ENCODE measurements around the gene TMEM187. TPM values are rescaled to one million over a fixed set of nuclear protein-coding genes. Genes with fewer than 3 reads are reported as not detected.
A peak's percentile ranks its signal among the peaks of the same experiment; 100 is the strongest.

The TMEM187 gene, protein sequence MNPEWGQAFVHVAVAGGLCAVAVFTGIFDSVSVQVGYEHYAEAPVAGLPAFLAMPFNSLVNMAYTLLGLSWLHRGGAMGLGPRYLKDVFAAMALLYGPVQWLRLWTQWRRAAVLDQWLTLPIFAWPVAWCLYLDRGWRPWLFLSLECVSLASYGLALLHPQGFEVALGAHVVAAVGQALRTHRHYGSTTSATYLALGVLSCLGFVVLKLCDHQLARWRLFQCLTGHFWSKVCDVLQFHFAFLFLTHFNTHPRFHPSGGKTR
- 3.4 TPM for polyA plus RNA-seq (2013, experiment 1 of 2; ENCODE audit: insufficient read length)
- 5.2 TPM for polyA plus RNA-seq (2013, experiment 2 of 2; ENCODE audit: insufficient read length)

GRCh38 chrX:153972368-153973126 lies at the start of gene TMEM187:
TSS of gene TMEM187 (plus strand) at chrX:153972754. CDS start at chrX:153982063, 9,309 bp downstream.
- peak; percentile 90 for DNase-seq

DNA sequence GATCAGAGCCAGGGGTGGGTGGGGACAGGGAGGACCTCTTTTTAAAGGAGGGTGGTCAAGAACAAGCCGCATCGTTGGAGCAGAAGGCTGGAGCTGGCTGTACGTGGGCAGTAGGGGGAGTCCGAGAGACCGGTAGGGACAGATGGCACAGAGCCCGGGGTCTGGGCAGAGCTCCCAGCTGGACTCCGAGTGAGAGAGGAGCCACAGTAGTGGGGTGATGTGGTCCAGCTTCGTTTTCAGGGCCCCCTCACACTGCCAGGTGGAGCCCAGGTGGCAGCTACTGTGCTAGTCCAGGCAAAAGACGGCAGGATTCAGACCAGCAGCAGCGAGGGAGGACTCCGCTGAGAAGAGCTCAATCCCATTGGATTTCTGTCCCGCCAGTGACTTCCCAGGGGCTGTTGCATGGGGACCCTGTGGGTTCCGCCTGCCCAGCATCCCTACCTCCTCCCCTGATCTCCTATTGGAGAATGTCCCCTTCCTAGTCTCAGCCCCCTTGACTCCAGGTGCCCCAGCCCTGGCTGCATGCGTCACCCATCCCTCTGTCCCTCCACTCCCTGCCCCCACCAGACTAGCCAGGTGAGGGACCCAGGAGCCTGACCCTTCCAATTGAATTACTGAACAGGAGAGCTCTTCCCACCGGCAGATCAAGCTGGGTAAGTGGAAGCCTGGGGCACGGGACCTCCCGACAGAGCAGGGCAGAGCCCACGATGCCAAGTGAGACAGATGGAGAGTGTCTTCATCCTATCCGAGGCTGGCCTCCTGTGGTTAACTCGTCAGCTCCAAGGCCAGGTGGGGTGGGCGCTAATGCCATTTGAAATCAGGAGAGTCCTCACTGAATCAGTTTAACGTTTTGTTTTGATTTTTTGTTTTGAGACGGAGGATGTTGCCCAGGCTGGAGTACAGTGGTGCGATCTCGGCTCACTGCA lies 49.4 kb upstream of the TMEM187 start:
- peak; percentile 35 for DNase-seq

- DNase-seq, result peak; percentile 49
These were observed 48.2 kb upstream of the TMEM187 start for GRCh38 chrX:153924149-153924861.

GRCh38 chrX:153925387-153925738 lies 47.2 kb upstream of the TMEM187 start:
- DNase-seq, result no peak

GRCh38 chrX:153925739-153926551 lies 46.6 kb upstream of the TMEM187 start, which contains the start of gene ARHGAP4:
TSS of gene ARHGAP4 (minus strand) at chrX:153926264. CDS start at chrX:153926202, 62 bp downstream.
- no peak for DNase-seq

DNA sequence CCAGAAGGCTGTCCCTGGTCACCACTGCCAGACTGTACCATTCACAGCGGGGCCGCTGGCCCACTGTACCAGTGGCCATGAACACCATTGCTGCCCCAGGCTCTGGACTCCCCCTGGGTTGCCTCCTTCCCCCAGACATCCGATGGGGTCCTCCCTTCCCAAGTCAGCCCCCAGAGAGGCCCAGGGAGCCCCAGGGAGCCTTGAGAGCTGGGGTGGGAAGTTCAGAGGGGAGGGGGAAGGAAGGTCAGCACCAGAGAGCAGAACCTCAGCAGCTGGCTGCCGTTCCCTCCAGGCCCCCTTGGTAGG lies 46.0 kb upstream of the TMEM187 start:
- DNase-seq, result no peak

DNA sequence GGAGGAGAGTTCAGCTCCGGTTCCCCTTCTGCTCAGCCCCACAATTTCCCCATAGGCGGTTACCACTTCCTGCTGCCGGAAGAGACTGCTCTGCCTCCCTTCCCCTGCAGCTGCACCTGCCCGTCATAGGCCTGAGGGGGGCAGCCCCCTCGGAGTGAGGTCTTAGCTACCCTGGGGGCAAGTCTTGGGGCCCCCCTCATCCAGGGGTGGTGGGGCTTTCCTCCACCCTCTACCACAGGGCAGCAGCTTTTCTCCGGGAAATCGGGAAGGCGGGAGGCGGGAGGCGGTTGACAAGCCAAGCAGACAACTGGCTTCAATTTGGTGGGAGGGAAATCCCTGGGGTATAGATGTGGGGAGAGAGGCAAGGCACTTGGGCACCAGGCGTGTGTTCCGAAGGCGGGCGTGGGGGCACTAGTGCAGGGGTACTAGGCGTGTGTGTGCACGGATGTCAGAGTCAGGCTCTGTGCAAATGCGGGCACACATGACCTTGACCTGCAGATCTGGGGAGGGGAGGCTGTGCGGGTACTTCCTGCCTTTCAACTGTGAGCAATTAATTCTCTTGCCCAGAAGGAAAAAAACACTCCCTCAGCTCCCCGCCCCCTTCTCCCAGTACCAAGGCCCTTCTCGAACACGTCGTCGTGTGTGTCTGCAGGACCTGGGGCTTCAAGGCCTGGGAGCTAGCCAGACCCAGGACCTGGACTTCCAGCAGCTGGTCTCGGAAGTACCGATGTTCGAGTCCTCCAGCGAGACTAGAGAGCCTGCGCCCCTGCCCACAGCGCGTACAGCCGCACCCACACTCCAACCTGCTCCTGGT lies 45.5 kb upstream of the TMEM187 start:
- peak; percentile 37 for DNase-seq

DNA sequence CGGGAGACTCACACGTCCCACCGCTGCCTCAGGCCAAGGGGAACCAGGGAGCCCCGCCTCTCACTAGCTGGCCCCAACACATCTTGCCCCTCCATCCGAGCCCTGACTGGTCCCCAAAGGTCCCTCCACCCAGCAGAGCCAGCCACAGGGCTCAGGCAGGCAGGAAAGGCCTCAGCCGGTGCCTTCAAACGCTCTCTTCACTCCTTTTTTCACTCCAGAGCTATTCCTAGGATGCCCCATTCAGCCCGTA lies 45.0 kb upstream of the TMEM187 start:
- DNase-seq, result no peak

DNA sequence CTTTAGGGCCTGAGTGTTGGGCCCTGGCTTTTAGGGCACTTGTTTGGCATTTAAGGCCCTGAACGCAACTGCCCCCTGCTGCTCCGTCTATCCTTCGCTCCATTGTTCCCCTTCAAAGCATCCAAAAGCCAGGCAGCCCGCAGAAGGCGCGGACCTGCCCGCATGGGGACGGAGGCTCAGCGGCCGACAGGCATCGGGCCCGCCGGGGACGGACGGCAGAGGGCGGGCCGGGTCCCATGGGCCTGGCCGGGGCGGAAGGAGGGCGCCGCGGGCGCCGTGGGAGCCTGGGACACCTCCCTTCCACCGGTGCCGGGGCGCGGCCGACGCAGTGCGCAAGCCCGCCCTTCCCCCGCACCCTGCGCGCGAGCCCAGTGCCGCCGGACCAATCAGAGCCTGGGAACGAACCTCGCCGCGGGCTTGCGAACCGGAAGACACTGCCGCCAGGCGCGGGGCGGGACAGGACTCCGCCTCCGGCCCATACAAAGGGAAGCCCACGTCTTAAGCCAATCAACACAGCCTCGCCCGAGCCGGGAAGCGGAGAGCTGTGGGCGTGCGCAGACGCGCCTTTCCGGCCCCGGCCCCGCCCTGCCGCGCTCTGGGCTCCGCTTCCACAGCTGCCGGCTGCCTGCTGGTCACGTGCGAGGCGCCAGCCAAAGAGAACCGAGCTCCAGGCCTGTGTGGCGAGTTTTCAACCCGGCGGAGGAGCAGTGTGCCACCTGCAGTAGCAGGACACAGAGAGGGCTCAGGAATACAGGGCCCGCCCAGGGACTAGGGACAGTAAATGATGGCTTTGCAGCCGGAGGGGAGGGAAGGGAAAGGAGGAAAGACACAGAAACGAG lies 44.4 kb upstream of the TMEM187 start:
- DNase-seq, result peak; percentile 98

GRCh38 chrX:153928846-153929245 lies 43.7 kb upstream of the TMEM187 start:
- DNase-seq, result no peak

DNA sequence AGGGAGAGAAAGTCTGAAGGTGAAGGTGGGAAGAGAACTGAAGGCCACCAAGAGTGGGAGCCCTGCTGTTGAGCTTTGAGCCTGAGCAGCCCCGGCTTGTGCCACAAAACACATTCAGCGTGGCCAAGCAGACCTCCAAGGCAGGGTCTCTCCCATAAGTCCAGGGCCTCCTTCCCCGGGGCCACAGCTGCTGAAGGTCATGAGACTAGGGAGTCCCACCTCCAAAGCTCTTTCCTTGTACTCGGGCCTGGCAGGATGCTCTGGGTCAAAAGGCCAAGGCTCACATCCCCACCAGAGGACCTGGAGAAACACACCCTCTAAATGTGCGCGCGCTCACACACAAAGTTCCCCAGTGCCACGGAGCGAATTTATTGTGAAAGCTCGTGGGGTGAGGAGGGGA lies 43.0 kb upstream of the TMEM187 start:
- no peak for DNase-seq

DNA sequence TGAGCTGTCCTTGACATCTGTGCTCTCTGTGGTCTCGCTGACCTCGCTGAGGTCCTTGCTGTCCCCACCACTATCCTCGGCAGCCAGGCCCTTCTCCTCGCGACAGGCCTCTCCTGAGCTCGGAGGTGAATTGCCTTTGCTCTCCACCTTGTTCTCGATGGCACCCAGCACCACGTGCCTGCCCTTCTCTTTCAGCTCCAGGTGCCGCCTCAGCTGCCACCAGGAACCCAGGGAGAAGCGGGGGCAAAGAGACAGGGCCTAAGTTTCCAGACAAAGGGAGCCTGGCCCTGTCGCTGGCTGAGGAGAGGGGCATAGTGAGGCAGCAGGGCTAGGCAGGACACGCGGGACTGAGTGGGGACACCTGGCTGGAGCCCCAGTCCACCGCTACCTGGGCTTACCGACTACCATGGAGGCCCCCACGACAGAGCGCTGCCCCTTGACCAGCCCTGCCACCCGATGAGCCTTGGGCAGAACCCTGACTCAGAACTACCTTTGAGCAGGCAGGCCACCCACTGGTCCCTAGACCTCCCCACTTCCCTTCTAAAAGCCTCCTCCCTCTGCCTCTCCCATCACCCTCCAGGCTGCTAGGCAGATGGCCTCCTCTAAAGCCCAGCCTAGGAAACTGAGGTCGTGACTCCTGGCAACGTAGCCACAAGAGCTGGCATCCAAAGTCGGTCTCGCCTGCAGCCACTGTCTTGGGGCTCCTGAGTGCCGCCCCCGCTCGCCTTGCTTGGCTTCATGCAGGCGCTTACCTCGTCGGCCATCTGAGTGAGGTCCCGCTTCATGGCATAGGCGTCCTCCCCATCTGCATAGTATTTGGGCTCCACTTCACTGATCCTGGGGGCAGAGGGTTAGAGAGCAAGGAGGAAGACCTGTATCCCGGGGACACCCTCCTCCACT lies 42.3 kb upstream of the TMEM187 start:
- DNase-seq, result no peak

- DNase-seq, result no peak
These were observed 41.4 kb upstream of the TMEM187 start for GRCh38 chrX:153931151-153931550.

DNA sequence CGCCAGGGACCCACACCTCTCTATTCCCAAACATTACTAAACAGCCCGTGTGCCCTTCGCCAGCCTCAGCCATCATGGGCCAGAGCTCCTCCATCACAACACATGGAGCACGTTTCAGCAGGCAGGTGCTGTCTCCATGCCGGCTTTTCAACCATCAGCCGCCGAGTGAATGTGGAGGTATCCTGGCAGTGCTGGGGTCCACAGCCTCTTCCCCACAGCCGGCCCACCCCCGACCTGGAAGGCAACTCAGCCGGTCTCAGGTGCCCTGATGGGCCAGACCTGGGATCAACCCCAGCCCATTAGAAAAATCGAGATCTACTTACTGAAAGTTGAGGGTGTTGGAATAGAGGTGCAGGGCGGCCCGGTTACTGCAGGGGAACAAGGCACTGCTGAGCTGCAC lies 40.8 kb upstream of the TMEM187 start:
- no peak for DNase-seq

DNA sequence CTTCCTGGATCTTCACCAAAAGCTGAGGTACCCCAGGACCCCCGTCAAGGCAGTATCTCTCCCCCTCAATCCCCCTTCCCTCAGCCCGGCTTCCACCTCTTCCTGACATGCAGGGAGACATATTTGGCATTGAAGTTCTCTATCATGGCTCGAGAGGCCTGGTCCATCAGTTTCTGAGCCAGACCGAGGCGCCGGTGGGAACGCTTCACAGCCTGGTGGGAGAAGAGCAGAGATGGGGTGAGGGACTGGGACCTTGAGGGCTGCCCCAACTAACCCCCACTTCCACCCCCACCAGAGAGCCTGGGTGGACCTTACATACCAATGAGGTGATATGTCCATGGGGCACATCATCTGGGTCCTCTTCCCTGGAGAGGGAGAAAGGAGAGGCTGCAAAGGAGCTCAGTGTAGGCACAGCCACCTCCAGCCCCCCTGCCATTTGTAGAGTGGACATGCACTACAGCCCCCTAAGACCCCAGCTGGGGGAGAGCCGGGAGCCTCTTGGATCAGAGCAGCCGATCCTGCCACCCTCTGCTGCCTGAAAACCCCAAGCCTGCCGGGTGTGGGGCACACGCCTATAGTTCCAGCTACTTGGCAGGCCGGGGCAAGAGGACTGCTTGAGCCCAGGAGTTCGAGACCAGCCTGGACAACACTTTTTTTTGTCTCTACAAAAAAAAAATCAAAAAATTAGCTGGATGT lies 40.2 kb upstream of the TMEM187 start:
- DNase-seq, result no peak

DNA sequence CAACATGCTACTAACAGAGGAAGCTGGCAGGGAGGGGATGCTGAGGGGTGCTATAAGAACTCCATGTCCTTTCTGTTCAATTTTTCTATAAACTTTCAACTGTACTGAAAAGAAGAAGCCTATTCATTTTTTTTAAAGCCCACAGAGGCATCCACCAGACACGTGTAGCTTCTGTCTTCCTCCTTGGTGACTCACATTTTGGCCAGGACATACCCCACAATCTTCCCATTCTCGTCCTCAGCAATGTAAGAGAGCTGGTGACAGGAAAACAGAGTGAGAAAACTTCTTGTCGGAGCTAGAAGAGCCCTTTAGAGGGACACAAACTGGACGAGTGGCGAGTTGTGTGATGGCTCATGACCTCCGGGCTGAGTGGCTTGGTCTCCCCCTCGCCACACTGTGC lies 38.8 kb upstream of the TMEM187 start:
- peak; percentile 44 for DNase-seq

DNA sequence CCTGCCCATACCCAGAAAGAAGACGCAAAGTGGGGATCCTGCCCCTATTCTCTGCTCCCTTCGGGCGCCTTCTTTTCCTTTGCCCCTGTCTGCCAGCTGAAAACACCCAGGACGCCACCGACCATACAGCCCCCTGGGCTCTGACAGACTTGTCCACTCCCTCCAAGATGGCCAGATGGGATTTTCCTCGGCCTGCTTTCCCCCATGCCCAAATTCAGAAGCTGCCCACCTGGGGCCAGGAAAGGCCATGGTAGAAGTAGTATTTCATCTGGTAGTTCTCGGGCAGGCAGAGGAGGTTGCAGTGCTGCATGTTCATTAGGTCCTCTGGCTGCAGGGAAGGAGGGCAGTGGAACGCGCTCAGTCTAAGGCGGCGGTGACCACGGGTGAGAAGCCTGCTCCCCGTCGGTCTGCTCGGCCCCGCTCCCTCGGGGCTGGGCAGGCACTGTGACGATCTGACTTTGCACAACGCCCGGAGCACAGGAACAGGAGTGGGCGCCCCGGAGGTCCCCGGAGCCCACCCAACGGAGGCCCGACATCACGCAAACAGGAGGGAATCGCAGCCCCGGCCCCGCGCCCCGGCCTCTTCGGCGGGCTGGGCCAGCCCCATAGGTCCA lies 38.3 kb upstream of the TMEM187 start:
- DNase-seq, result no peak

All from fibroblast of skin of scalp (primary cell).